H9 (cell line): ENCODE results near the gene KEAP1. TPM values are rescaled to one million over a fixed set of nuclear protein-coding genes. Genes with fewer than 3 reads are reported as not detected.

Experiments
- DNase-seq: peaks from one replicate; pipeline ENCODE4 v3.0.0-alpha.2; 2017
- H2AFZ ChIP-seq: one replicate; pipeline ENCODE4 v1.6.1; 2013; ENCODE audit warnings: mild to moderate bottlenecking, low read length, control low read depth, moderate library complexity
- H2AK5ac ChIP-seq: 2 replicates; pipeline ENCODE4 v1.6.1; 2013; ENCODE audit warnings: low read length, control low read depth, mixed read lengths; ENCODE audit not compliant: insufficient read length
- H2BK120ac ChIP-seq: one replicate; pipeline ENCODE4 v1.6.1; 2013; ENCODE audit warnings: low read depth, mild to moderate bottlenecking, low read length, control low read depth, inconsistent platforms; ENCODE audit not compliant: poor library complexity, severe bottlenecking
- H2BK12ac ChIP-seq: 2 replicates; pipeline ENCODE4 v1.6.1; 2013; ENCODE audit warnings: low read length, control low read depth, mixed read lengths, low read depth; ENCODE audit not compliant: insufficient read length
- H2BK15ac ChIP-seq: 2 replicates; pipeline ENCODE4 v1.6.1; 2013; ENCODE audit warnings: low read depth, low read length, control low read depth
- H2BK20ac ChIP-seq: one replicate; pipeline ENCODE4 v1.6.1; 2013; ENCODE audit warnings: low read depth, mild to moderate bottlenecking, low read length, control low read depth, inconsistent platforms; ENCODE audit not compliant: poor library complexity, severe bottlenecking
- H2BK5ac ChIP-seq: 2 replicates; pipeline ENCODE4 v1.6.1; 2013; ENCODE audit warnings: low read length, control low read depth, mixed read lengths; ENCODE audit not compliant: insufficient read length
- H3K14ac ChIP-seq: 2 replicates; pipeline ENCODE4 v1.6.1; 2013; ENCODE audit warnings: low read length, control low read depth; ENCODE audit not compliant: insufficient read depth
- H3K18ac ChIP-seq: 2 replicates; pipeline ENCODE4 v1.6.1; 2013; ENCODE audit warnings: low read depth, mild to moderate bottlenecking, mixed read lengths, low read length, control low read depth; ENCODE audit not compliant: insufficient read length
- H3K23ac ChIP-seq: 2 replicates; pipeline ENCODE4 v1.6.1; 2013; ENCODE audit warnings: low read length, control low read depth, mixed read lengths, low read depth; ENCODE audit not compliant: insufficient read length
- H3K23me2 ChIP-seq: 2 replicates; pipeline ENCODE4 v1.6.1; 2013; ENCODE audit warnings: low read depth, mild to moderate bottlenecking, mixed read lengths, low read length, control low read depth; ENCODE audit not compliant: insufficient read length, poor library complexity, severe bottlenecking
- H3K27ac ChIP-seq: 2 replicates; pipeline ENCODE4 v1.5.1; 2013; ENCODE audit warnings: low read length, control low read depth, mixed read lengths, low read depth; ENCODE audit not compliant: insufficient read length
- H3K27me3 ChIP-seq: 2 replicates; pipeline ENCODE4 v1.6.1; 2013; ENCODE audit warnings: low read length, control low read depth, inconsistent platforms; ENCODE audit not compliant: insufficient read depth
- H3K4ac ChIP-seq: 2 replicates; pipeline ENCODE4 v1.6.1; 2013; ENCODE audit warnings: low read depth, mild to moderate bottlenecking, control low read depth, inconsistent platforms, low read length, moderate library complexity
- H3K4me1 ChIP-seq: 2 replicates; pipeline ENCODE4 v1.6.1; 2013; ENCODE audit warnings: low read length, control low read depth, inconsistent platforms; ENCODE audit not compliant: insufficient read depth
- H3K4me2 ChIP-seq: 2 replicates; pipeline ENCODE4 v1.6.1; 2013; ENCODE audit warnings: low read length, control low read depth, mixed read lengths; ENCODE audit not compliant: insufficient read length, insufficient read depth
- H3K56ac ChIP-seq: 2 replicates; pipeline ENCODE4 v1.6.1; 2013; ENCODE audit warnings: low read depth, mild to moderate bottlenecking, mixed read lengths, low read length, control low read depth; ENCODE audit not compliant: insufficient read length
- H3K79me1 ChIP-seq: 2 replicates; pipeline ENCODE4 v1.6.1; 2013; ENCODE audit warnings: low read depth, mild to moderate bottlenecking, moderate library complexity, low read length, control low read depth, inconsistent platforms; ENCODE audit not compliant: insufficient read depth, poor library complexity, severe bottlenecking
- H3K79me2 ChIP-seq: 2 replicates; pipeline ENCODE4 v1.6.1; 2013; ENCODE audit warnings: low read length, control low read depth, inconsistent platforms; ENCODE audit not compliant: insufficient read depth
- H3K9ac ChIP-seq: 2 replicates; pipeline ENCODE4 v1.6.1; 2013; ENCODE audit warnings: low read length, control low read depth, mixed read lengths; ENCODE audit not compliant: insufficient read length; ENCODE audit errors: extremely low read depth
- H3K9me3 ChIP-seq: one replicate; pipeline ENCODE4 v1.6.1; 2013; ENCODE audit warnings: low read depth, low read length, inconsistent platforms; ENCODE audit not compliant: control insufficient read depth
- H3T11ph ChIP-seq: one replicate; pipeline ENCODE4 v1.6.1; 2013; ENCODE audit warnings: mild to moderate bottlenecking, low read length, control low read depth, inconsistent platforms
- H4K20me1 ChIP-seq: one replicate; pipeline ENCODE4 v1.6.1; 2013; ENCODE audit not compliant: control insufficient read depth, insufficient read length, insufficient read depth
- H4K5ac ChIP-seq: 2 replicates; pipeline ENCODE4 v1.6.1; 2013; ENCODE audit warnings: low read depth, mild to moderate bottlenecking, mixed read lengths, low read length, control low read depth; ENCODE audit not compliant: insufficient read length
- H4K8ac ChIP-seq: replicated peaks from 2 replicates; pipeline ENCODE4 v1.6.1; 2013; ENCODE audit warnings: low read length, control low read depth, mixed read lengths, low read depth; ENCODE audit not compliant: insufficient read length
- H4K91ac ChIP-seq: 2 replicates; pipeline ENCODE4 v1.6.1; 2013; ENCODE audit warnings: low read depth, mild to moderate bottlenecking, moderate library complexity, mixed read lengths, low read length, control low read depth; ENCODE audit not compliant: insufficient read length
- H3K27ac Mint-ChIP-seq, 3 experiments: 2 replicates in 2 of 3; 3 replicates in 1 of 3; pipeline ENCODE4 v1.8.0; 2020 to 2021; ENCODE audit warnings: mixed read lengths in 3 of 3, mild to moderate bottlenecking in 1 of 3, moderate library complexity in 1 of 3
- H3K27me3 Mint-ChIP-seq: 2 replicates; pipeline ENCODE4 v1.8.0; 2021; ENCODE audit warnings: low read depth, mild to moderate bottlenecking, moderate library complexity, mixed read lengths
- H3K36me3 Mint-ChIP-seq, 3 experiments: 2 replicates in 2 of 3; 3 replicates in 1 of 3; pipeline ENCODE4 v1.8.0; 2020 to 2021; ENCODE audit warnings: low read depth in 3 of 3, mixed read lengths in 3 of 3; ENCODE audit not compliant: insufficient read depth in 1 of 3
- H3K4me1 Mint-ChIP-seq, 2 experiments: 2 replicates each; pipeline ENCODE4 v1.8.0; 2020; ENCODE audit warnings: mixed read lengths in 2 of 2
- H3K4me3 Mint-ChIP-seq, 2 experiments: 2 replicates in 1 of 2; 3 replicates in 1 of 2; pipeline ENCODE4 v1.8.0; 2020 to 2021; ENCODE audit warnings: mild to moderate bottlenecking in 2 of 2, mixed read lengths in 2 of 2, moderate library complexity in 1 of 2
- H3K9me3 Mint-ChIP-seq, 2 experiments: 2 replicates in 1 of 2; 3 replicates in 1 of 2; pipeline ENCODE4 v1.8.0; 2020; ENCODE audit warnings: mild to moderate bottlenecking in 2 of 2, mixed read lengths in 2 of 2, moderate library complexity in 1 of 2
- CTCF ChIP-seq: fragments of 200-600 bp; sonication (generic); conservative IDR thresholded peaks from 3 replicates; pipeline ENCODE4 v1.8.0; 2021; ENCODE audit warnings: antibody characterized with exemption, mild to moderate bottlenecking
- WGBS: extraction: QIAGEN DNeasy Blood & Tissue Kit; methylation state at CpG from one replicate; pipeline ENCODE4 v1.1.7; 2013; ENCODE audit warnings: missing lambda C conversion rate, low lambda C conversion rate, mixed read lengths; ENCODE audit not compliant: insufficient read length; ENCODE audit errors: extremely low coverage; 5-methylcytosine and 5-hydroxymethylcytosine counted together
- total RNA-seq: library from RNA; stranded (reverse); gene quantifications from 2 replicates; pipeline ENCODE4 v1.2.1, GENCODE V29; 2021

Gene KEAP1
- total RNA-seq, 1 experiment from 2014 or later, result 88.7 TPM

- no peak overlapping the region for H3K9ac ChIP-seq
- H3K4me1 Mint-ChIP-seq, result peaks cover 19 to 29% of the 10 kb centered on the region in 2 experiments
- no peak overlapping the region for H3K56ac ChIP-seq
- H3K23me2 ChIP-seq, result peaks cover 19% of the 10 kb centered on the region
- DNase-seq, result no peak
- H4K8ac ChIP-seq, result no peak overlapping the region
- H3K27ac ChIP-seq, result no peak overlapping the region
- H3K27ac Mint-ChIP-seq, result peak overlapping the region in 1 of 3 experiments; percentile 86; a peak in 1 of 7 replicates
- peaks cover 0 to 4% (median 0%) of the 10 kb centered on the region in 3 experiments; a peak in 4 of 7 replicates for H3K36me3 Mint-ChIP-seq
- H3K27me3 Mint-ChIP-seq, result peaks cover 20% of the 10 kb centered on the region
- no peak overlapping the region for H2BK20ac ChIP-seq
- no peak overlapping the region for H3K23ac ChIP-seq
- no CpG with 5 or more reads among the region's 33 CpGs for WGBS
- no peaks in the 10 kb centered on the region for H3K79me1 ChIP-seq
- no peak overlapping the region for H2BK120ac ChIP-seq
- no peak overlapping the region for H4K91ac ChIP-seq
- H3K4ac ChIP-seq, result no peak overlapping the region
- H3K9me3 ChIP-seq, result no peaks in the 10 kb centered on the region
- peak overlapping the region; percentile 72 to 87 for H3K4me3 Mint-ChIP-seq
- H3K9me3 Mint-ChIP-seq, result no peaks in the 10 kb centered on the region; a peak in 1 of 5 replicates
- H4K5ac ChIP-seq, result no peak overlapping the region
- H2BK5ac ChIP-seq, result no peak overlapping the region
- TF ChIP-seq CTCF, result no peak
- peak overlapping the region; percentile 79 for H3K4me2 ChIP-seq
- H2AFZ ChIP-seq, result peak overlapping the region; percentile 27
- H4K20me1 ChIP-seq, result no peaks in the 10 kb centered on the region
- no peaks in the 10 kb centered on the region; the same call in 1 of the 2 replicates for H3K4me1 ChIP-seq
- H3K14ac ChIP-seq, result no peak overlapping the region
- H2AK5ac ChIP-seq, result no peak overlapping the region
- H2BK15ac ChIP-seq, result no peak overlapping the region
- no peak overlapping the region for H2BK12ac ChIP-seq
- H3K18ac ChIP-seq, result no peak overlapping the region
- no peaks in the 10 kb centered on the region for H3K79me2 ChIP-seq
- H3T11ph ChIP-seq, result no peak overlapping the region
- H3K27me3 ChIP-seq, result peaks cover 2% of the 10 kb centered on the region; the same call in 1 of the 2 replicates
These were observed 15.5 kb upstream of the KEAP1 start for GRCh38 chr19:10518444-10519361.
